Inflammatory macrophage treated with lipopolysaccharide for 4 hours (primary cell): ENCODE results near the gene TUBGCP3.
"Not testable (repeated sequence)": the region's sequence is repeated elsewhere in the genome, so short reads cannot be mapped to it uniquely, and the experiment has no call there.

ENCODE experiments used
- DNase-seq: peaks from one replicate; pipeline ENCODE4 v3.0.0-alpha.2; 2020

The TUBGCP3 gene

GRCh38 chr13:112587764-112588489, at the start of gene TUBGCP3:
TUBGCP3 (minus strand) TSS chr13:112588153; CDS start chr13:112587980, 173 bp downstream.
- DNase-seq: peak; percentile 84

- no peak for DNase-seq
Observed at GRCh38 chr13:112637017-112637801, 49.3 kb upstream of the TUBGCP3 start.

GRCh38 chr13:112636401-112636975, 48.5 kb upstream of the TUBGCP3 start:
- DNase-seq: no peak

GRCh38 chr13:112635323-112635722, 47.4 kb upstream of the TUBGCP3 start:
- DNase-seq: no peak

GRCh38 chr13:112634102-112634501, 46.1 kb upstream of the TUBGCP3 start:
- no peak for DNase-seq

GRCh38 chr13:112630226-112630625, 42.3 kb upstream of the TUBGCP3 start:
- DNase-seq: not testable (repeated sequence)

- no peak for DNase-seq
Observed at GRCh38 chr13:112629161-112629560, 41.2 kb upstream of the TUBGCP3 start.

- not testable (repeated sequence) for DNase-seq
Observed at GRCh38 chr13:112627613-112628012, 39.7 kb upstream of the TUBGCP3 start.

- DNase-seq: no peak
Observed at GRCh38 chr13:112627161-112627560, 39.2 kb upstream of the TUBGCP3 start.

GRCh38 chr13:112626761-112627160, 38.8 kb upstream of the TUBGCP3 start:
- no peak for DNase-seq

GRCh38 chr13:112626124-112626523, 38.2 kb upstream of the TUBGCP3 start:
- no peak for DNase-seq

GRCh38 chr13:112625698-112626097, 37.7 kb upstream of the TUBGCP3 start:
- no peak for DNase-seq

GRCh38 chr13:112624602-112625430, 36.9 kb upstream of the TUBGCP3 start:
- no peak for DNase-seq

- no peak for DNase-seq
Observed at GRCh38 chr13:112624040-112624439, 36.1 kb upstream of the TUBGCP3 start.

- no peak for DNase-seq
Observed at GRCh38 chr13:112623051-112623711, 35.2 kb upstream of the TUBGCP3 start.

GRCh38 chr13:112622375-112622774, 34.4 kb upstream of the TUBGCP3 start:
- DNase-seq: no peak

- DNase-seq: no peak
Observed at GRCh38 chr13:112619730-112620631, 32.0 kb upstream of the TUBGCP3 start.

- DNase-seq: no peak
Observed at GRCh38 chr13:112618501-112618900, 30.5 kb upstream of the TUBGCP3 start.

GRCh38 chr13:112617754-112618375, 29.9 kb upstream of the TUBGCP3 start:
- no peak for DNase-seq

GRCh38 chr13:112616586-112617362, 28.8 kb upstream of the TUBGCP3 start:
- peak; percentile 48 for DNase-seq
